DMS114 treated with DMSO at 0.1 percent for 48 hours (cell line): ENCODE results near the gene PCDHB2.
"Not testable (repeated sequence)": the region's sequence is repeated elsewhere in the genome, so short reads cannot be mapped to it uniquely, and the experiment has no call there.

Experiments used
- DNase-seq: peaks from one replicate; lab custom pipeline; 2025; ENCODE audit not compliant: unreplicated experiment; lab: John Stamatoyannopoulos, UW

PCDHB2 gene

GRCh38 chr5:141094481-141095262 is at the start of gene PCDHB2:
PCDHB2 (plus strand) TSS chr5:141094615; CDS start chr5:141094791, 176 bp downstream.
- peak; percentile 81 for DNase-seq

GRCh38 chr5:141050622-141051520 is 43.5 kb upstream of the PCDHB2 start, which contains the start of gene PCDHB1:
PCDHB1 (plus strand) TSS chr5:141051374; CDS start chr5:141051471, 97 bp downstream.
- DNase-seq: no peak

GRCh38 chr5:141051521-141051866 is 42.9 kb upstream of the PCDHB2 start:
- DNase-seq: no peak

DNA sequence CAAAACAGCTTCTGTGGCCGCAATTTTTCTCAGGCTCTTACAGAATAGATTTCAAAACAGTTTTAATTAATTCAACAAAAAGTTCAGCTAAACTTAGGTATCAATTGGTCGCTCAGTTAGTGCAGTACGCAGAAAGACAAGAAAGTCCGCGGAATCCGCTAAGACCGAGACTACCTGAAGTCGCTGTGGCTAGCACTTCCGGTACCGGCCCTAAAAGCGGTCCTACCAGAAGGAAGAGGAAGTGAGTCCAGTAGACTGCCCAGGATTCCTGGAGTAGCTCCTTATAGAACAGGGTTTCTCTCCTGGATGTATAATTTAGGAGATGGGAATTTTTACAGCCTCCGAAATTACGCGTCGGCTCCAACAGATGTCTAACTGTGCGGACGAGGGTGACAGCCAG is 16.6 kb upstream of the PCDHB2 start:
- DNase-seq: no peak

DNA sequence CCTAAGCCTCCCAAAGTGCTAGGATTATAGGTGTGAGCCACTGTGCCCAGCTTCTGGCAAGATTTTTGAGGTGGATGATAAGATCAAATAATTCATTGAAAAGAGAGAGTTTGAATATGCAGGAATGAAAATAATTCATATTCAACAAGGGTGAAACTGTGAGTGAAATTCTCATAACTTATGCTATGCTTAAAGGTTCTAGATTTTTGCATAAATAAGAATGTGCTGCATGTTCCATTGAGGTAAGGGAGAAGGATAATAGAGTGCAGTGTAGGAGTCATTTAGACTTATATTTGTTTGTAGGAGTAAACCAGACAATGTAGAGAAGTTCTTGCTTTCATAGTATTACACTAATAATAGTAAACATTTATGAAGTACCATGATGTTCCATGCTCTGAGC is 12.2 kb upstream of the PCDHB2 start:
- DNase-seq: no peak

DNA sequence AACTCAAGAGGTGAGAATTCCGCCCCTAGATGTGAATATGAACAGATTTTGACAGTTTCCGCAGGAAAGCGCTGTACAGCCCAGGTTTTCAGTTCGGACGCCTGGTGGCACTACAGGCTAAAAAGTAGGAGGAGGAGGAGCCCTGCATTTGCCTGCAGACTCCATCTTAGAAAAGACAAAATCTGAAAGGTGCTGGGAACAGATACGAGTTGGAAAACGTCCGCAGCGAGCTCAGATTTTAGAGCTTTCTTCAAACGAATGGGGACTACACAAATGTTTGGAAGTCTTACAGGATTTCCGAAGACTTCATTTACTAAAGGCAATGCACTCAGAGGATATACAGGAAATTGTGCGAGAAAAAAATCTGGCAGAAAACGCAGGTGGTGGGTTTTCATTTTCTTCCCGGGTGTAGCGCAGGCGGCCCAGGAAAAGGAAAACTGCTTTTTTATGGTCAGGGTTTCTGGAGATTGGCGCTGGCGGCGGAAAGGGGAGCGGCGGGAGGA is 9.9 kb upstream of the PCDHB2 start:
- peak; percentile 92 for DNase-seq

- DNase-seq: no peak
Measured at GRCh38 chr5:141095263-141095641, 837 bp downstream of the PCDHB2 start.

- not testable (repeated sequence) for DNase-seq
Measured at GRCh38 chr5:141096181-141096580, 1.8 kb downstream of the PCDHB2 start.

GRCh38 chr5:141096586-141096985 is 2.2 kb downstream of the PCDHB2 start:
- not testable (repeated sequence) for DNase-seq

- no peak for DNase-seq
Measured at GRCh38 chr5:141100243-141100805, 5.9 kb downstream of the PCDHB2 start, which contains the start of gene PCDHB3. PCDHB3 (plus strand) TSS chr5:141100473; CDS start chr5:141100650, 177 bp downstream.

GRCh38 chr5:141101059-141101458 is 6.6 kb downstream of the PCDHB2 start:
- no peak for DNase-seq

DNA sequence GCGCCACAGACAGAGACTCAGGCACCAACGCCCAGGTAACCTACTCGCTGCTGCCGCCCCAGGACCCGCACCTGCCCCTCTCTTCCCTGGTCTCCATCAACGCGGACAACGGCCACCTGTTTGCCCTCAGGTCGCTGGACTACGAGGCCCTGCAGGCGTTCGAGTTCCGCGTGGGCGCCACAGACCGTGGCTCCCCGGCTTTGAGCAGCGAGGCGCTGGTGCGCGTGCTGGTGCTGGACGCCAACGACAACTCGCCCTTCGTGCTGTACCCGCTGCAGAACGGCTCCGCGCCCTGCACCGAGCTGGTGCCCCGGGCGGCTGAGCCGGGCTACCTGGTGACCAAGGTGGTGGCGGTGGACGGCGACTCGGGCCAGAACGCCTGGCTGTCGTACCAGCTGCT is 7.7 kb downstream of the PCDHB2 start:
- DNase-seq: not testable (repeated sequence)

DNA sequence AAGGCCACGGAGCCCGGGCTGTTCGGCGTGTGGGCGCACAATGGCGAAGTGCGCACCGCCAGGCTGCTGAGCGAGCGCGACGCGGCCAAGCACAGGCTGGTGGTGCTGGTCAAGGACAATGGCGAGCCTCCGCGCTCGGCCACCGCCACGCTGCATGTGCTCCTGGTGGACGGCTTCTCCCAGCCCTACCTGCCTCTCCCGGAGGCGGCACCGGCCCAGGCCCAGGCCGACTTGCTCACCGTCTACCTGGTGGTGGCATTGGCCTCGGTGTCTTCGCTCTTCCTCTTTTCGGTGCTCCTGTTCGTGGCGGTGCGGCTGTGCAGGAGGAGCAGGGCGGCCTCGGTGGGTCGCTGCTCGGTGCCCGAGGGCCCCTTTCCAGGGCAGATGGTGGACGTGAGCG is 8.1 kb downstream of the PCDHB2 start:
- DNase-seq: not testable (repeated sequence)

GRCh38 chr5:141105350-141105749 is 10.9 kb downstream of the PCDHB2 start:
- no peak for DNase-seq

GRCh38 chr5:141119250-141119649 is 24.8 kb downstream of the PCDHB2 start:
- no peak for DNase-seq

- DNase-seq: no peak
Measured at GRCh38 chr5:141121563-141121962, 27.1 kb downstream of the PCDHB2 start, which contains the start of gene PCDHB4. PCDHB4 (plus strand) TSS chr5:141121818; CDS start chr5:141121999, 181 bp downstream.

GRCh38 chr5:141121985-141122384 is 27.6 kb downstream of the PCDHB2 start:
- DNase-seq: no peak

- DNase-seq: not testable (repeated sequence)
Measured at GRCh38 chr5:141123396-141124135, 29.2 kb downstream of the PCDHB2 start.

- DNase-seq: no peak
Measured at GRCh38 chr5:141127305-141127704, 32.9 kb downstream of the PCDHB2 start.

GRCh38 chr5:141135030-141135717 is 40.8 kb downstream of the PCDHB2 start, which contains the start of gene PCDHB5:
PCDHB5 (plus strand) TSS chr5:141135206; CDS start chr5:141135435, 229 bp downstream.
- DNase-seq: peak; percentile 28
